NAMALWA (cell line): Measurements from ENCODE around the gene MMUT.
A peak's percentile ranks its signal among the peaks of the same experiment; 100 is the strongest.
"Not testable (repeated sequence)": the region's sequence is repeated elsewhere in the genome, so short reads cannot be mapped to it uniquely, and the experiment has no call there.

ENCODE experiments used
- DNase-seq: peaks from one replicate; pipeline ENCODE4 v3.0.0-alpha.2; 2015; ENCODE audit warnings: low spot score

Gene MMUT

GRCh38 chr6:49423817-49424216, 39.2 kb downstream of the MMUT start:
- no peak for DNase-seq

GRCh38 chr6:49416195-49416594, 46.9 kb downstream of the MMUT start:
- no peak for DNase-seq

- DNase-seq, result no peak
Measured at GRCh38 chr6:49415358-49415757, 47.7 kb downstream of the MMUT start.

GRCh38 chr6:49410564-49410963, 52.5 kb downstream of the MMUT start:
- no peak for DNase-seq

GRCh38 chr6:49409951-49410542, 53.0 kb downstream of the MMUT start:
- peak; percentile 75 for DNase-seq

- no peak for DNase-seq
Measured at GRCh38 chr6:49406250-49406970, 56.6 kb downstream of the MMUT start.

- DNase-seq, result no peak
Measured at GRCh38 chr6:49401063-49401462, 62.0 kb downstream of the MMUT start.

GRCh38 chr6:49386667-49387508, 76.2 kb downstream of the MMUT start:
- DNase-seq, result not testable (repeated sequence)

- no peak for DNase-seq
Measured at GRCh38 chr6:49384904-49385303, 78.1 kb downstream of the MMUT start.
